SHP77 (cell line): ENCODE measurements around the gene SPAAR.
"Not testable (repeated sequence)": the region's sequence is repeated elsewhere in the genome, so short reads cannot be mapped to it uniquely, and the experiment has no call there.

Experiments used
- DNase-seq, 2 experiments: peaks; one replicate each; lab custom pipeline; 2025; lab: John Stamatoyannopoulos, UW

The SPAAR gene, protein sequence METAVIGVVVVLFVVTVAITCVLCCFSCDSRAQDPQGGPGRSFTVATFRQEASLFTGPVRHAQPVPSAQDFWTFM

DNA sequence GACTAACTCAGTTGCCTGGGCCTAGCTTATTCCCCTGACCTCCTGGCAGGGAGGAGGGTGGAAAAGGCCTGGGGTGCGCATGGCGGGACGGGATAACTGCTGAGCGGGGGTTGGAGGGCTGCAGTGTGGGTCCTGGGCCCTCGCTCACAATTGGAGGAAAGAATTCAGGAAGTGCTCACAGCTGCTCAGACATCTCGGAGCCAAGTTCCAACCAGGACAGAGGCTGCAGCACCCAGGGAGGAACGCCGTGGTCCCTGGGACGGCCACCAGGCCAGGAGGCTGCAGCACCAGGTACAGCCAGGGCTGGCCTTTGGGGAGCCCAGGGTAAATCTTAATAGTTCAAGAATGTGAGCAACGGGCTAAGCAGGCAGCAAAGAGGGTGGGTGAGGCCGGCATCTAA is at the start of gene SPAAR:
TSS of gene SPAAR (plus strand) at position 217 of the 400 bp plus-strand sequence. CDS start 974 bp downstream, outside the sequence.
- DNase-seq: no peak

DNA sequence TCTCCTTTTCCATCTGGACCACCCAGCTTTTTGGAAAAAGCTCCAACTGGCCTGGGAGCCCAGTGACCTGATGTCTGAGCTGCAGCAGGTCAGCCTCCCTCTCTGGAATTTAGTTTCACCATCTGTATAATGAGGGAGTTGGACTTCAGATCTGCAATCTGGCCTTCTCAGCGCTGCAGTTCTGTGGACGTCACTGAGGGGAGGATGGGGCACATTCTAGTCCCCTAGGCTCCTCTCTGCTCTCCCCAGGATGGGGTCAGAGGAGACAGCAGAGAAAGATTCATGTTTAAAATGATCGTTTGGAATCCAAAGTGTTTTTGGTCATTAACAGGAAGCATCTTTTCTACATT is 49.3 kb upstream of the SPAAR start:
- DNase-seq: no peak

DNA sequence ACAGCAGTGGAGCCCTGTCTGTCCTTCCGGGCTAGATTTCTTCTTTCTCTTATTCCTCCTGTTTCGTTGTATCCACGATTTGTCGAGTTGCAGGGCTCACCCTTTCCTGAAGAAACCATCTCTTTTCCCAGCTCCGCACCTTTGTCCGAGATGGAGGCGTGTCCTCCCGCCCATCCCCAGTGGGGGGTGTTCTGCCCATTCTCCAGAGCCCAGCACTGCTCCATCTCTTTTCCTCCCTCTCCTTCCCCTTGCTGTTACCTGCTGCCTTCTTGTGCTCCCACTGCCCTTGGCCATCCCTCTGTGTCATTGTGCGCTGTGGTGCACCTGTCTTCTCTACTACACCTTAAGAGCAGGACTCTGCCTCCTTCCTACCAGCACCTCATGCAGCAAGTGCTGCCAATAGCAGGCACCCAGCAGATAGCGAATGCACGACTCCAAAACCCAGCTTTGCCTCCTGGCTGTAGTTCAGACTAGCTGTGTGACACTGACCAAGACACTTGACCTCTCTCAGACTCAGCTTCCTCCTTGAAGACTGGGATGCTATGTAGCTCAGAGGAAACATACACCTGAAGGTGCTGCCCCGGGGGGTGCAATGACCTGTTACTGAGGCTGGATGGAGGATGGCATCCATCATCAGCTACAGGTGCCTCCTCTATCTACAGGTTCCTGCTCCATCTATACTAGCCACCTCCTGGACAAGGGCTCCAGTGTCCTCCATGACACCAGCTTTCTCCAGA is 48.0 kb upstream of the SPAAR start:
- no peak for DNase-seq

DNA sequence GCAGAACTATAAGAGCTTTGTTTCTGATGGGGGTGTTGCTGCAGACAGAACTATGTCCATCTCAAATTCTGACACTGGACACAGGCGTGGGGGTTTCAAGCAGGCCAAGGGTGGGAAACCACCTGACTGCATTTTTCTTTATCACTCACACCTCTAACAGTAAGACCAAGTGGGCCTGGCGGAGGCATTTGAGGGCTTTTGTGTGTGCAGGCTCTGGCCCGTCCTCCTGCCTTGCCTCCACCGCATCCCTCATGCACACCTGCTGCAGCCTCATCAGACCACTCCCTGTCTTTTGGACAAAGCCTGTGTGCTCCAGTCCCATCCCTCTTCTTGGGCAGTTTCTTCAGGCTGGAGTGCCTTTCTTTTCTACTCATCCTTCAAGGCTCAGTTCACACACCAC is 47.0 kb upstream of the SPAAR start:
- DNase-seq: no peak

DNA sequence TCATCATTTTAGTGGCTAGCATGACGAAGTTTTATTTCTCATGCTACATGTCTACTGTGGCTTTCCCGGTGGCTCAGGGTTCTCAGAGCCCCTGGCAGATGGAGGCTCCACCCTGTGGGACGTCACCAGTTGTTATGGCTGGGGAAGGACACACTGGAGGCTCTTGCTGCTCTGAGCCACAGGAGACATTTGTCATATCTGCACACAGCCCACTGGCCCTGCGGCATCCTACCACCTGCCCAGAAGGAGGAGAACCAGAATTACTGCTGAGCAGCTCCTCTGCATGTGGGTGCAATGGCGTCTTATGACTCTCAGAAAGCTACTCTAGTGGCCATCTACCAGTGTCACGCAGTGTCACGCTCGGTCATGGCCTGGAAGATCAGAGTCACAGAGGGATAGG is 45.7 kb upstream of the SPAAR start:
- no peak for DNase-seq

DNA sequence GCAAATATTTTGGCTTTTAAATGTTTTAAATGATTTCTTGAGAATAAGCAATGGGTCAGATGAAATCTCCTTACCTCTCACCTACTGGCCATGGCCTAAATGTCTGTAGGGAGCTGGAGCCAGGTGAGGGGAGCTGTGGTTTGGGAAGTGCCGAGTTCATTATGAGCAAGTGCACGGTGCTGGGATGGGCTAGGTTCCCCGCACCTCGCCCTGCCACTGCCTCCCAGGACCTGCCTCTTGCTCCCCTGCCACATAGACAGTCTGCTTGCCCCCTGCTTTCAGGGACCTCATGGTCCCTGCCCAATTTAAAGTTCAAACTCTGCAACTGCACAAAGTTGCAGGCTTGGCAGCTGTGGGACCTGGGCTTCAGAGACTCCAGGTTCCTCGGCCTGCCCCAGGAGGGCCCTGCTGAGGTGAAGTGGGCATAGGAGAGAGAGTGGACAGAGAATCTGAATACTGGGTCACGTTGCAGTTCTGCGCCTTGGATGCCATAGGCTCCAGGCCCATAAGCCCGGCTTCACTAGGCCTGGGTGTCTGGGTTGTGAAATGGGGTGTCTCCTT is 44.5 kb upstream of the SPAAR start:
- no peak for DNase-seq

DNA sequence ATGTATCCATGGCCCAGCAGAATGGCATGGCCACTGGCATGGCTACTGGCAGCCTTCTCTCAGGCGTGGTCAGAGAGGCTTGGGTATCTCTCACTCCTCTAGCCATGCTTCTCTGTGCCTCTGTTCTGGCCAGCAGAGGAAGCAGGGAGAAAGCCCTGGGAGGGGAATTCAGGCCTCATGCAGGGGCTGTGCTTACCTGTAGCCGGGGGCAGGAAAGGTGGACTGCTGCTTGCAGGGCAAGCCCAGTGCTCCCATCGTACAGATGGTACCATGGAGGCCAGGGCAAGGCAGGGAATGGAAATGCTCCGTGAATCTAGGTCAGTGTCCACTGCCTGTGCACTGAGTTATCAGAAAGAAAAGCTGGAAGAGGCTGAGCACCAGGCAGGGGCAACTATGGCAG is 41.8 kb upstream of the SPAAR start:
- DNase-seq: no peak

DNA sequence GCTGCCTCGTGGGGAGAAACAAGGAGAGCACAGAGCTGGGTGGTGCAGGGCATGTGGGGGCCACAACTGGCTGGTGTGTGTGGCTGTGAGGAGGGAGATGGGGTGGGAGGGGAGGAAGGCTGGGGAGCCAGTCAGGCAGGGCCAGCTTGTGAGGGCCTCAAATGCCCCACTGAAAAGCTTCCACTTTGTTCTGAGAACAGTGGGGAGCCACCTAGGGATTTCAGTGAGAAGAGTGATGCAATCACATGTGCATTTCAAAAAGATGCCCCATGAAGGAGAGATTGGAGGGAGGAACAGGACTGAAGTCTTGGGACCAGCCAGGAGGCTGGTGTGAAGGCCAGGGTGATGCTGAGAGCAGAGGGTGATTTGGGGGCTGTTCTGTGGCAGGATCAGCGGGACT is 40.4 kb upstream of the SPAAR start:
- no peak for DNase-seq

DNA sequence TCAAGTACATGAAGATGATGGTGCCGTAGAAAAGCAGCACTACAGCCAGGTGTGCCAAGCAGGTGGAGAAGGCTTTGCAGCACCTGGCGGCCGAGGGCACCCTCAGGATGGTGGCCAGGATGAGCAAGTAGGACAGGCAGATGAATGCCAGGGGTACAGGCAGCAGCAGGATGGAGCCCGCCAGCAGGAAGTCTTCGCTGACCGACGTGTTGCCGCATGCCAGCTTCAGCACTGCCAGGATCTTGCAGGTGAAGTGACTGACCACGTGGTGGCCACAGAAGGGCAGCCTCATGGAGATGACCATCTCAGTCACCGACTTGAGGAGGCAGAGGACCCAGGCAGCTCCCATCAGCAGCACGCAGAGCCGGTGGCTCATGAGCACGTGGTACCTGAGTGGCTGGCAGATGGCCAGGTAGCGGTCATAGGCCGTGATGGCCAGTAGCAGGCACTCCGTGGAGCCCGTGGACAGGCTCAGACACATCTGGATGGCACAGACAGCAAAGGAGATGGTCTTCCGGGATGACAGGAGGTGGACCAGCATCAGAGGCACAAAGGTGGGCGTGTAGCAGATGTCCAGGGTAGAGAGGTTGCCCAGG is 39.6 kb upstream of the SPAAR start:
- DNase-seq: no peak

DNA sequence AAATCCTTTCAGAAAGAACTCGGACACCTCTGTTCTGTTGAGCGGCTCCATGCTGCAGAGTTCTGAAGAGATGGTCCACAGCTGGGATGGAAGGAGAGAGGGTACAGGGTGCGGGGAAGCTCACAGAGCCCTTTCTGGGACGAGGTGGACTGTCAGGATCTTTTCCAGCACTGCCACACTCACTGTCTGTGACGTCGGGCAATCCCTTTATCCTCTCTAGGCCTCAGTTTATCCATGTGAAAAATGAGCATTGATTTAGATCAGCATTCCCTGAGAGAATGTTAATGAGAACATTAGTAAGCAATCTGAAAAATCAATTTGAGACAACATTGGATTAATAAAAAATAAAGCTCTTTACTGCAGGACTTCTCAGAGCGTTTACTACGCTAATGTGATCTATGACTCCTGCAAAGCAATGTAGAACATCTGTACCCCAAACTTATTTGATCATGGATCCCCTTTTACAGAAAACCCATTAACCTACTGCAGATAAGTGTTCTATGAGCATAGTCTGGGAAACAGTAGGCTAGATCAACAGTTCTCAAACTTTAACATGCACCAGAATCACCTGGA is 38.9 kb upstream of the SPAAR start, which contains the start of gene OR13J1:
TSS of gene OR13J1 (minus strand) at position 51 of the 573 bp plus-strand sequence. CDS start at position 51, 0 bp downstream.
- DNase-seq: no peak

DNA sequence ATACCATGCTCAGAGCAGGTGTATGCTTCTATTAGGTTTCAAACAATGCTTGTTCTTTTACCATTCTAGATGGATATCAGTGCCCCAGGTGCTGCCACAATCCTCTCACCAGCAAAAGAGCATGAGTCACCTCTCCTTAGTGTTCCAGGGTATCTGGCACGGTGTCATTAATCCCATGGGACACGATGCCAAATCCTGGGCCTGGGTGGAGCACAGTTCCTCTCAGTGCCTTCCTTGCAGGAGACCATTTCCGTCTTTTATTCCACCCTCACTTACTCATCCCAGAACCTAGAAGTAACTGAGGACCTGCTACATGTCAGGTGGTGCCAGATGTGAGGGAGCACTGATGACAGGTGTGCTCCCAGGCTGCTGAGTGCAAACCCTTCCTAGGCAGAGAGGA is 37.7 kb upstream of the SPAAR start:
- DNase-seq: no peak

DNA sequence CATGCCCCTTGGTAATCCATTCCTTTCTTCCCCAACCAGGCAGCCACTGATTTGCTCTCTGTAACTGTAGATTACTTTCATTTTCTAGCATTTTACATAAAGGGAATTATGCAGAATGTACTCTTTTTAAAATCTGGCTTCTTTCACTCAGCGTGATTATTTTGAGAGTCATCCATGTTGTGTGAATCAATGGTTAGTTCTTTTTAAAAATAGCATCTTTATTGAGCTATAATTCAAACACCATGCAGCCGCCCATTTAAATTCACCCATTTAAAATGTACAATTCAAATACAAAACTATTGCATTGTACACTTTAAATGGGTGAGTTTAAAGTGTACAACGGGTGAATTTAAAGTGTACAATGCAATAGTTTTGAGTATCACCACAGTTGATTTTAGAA is 36.8 kb upstream of the SPAAR start:
- DNase-seq: no peak

DNA sequence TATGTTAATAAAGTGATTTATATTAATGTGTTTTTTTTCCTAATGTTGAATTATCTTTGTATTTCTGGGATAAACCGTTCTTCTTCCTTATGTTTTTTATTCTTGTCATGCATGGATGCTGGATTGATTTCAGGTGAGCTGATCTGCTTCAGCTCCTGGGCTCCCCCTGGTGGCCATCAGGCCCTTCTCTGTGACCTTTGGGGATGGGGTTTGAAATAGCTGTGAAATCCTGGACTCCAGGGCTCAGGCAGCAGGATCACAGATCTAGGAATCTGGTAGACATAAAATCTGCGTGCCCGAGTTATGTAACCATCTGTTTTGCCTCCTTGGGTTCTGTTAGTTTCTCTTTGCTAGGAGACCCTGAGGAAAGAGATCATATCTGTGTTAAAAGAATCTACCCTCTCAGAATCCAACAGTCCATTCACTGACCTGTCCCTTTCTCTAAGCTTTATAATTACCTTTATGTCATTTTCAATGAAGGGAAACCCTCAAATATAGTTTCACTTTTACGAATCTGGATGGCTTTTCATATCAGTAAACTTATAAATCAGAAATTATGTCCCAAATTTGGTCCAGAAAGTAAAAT is 26.9 kb upstream of the SPAAR start:
- peak; percentile 1 to 52 for DNase-seq

DNA sequence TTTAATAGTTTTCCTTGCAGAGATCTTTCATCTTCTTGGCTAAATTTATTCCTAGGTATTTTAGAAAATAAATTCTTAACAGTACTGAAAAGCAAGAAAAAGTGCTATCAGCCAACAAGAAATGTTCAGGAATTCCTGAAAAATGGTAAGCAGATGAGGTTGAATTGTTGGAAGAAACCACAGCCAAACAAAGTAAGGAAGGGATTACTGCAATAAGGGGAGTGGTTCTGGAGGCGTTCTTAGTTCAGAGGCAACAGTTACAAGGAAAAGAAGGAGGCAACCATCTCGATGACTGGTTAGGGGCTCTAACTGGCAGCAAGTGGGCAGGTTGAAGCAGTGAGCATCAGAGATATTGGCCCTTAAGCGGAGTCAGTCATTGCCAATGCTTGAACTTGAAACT is 26.3 kb upstream of the SPAAR start:
- DNase-seq: no peak

DNA sequence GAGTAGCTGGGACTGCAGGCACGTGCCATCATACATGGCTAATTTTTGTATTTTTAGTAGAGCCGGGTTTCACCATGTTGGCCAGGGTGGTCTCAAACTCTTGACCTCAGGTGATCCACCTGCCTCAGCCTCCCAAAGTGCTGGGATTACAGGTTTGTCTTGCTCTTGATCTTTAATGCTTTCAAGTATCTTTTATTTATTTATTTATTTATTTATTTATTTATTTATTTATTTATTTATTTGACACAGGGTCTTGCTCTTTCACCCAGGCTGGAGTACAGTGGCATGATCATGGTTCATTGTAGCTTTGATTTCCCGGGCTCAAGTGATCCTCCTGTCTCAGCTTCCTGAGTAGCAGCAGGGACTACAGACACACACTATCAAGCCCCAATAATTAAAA is 24.4 kb upstream of the SPAAR start:
- DNase-seq: not testable (repeated sequence)

DNA sequence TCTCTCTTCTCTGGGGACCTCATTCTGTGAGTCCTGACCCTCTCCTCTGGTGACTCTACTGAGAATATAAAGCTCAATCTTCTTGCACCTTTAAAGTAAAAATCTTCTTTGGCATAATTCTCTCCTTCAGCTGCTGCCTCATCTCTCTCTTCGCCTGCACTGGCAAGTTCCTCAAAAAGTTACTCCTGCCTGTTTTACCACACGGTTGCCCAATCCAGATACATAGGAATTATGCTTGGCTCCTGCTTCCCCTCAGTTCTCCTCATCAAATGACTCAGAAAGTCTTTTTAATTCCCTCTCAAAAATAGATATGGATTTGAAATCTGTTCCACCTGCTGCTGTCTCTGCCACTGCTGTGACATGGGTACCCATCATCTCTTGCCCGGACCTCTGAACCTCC is 17.6 kb upstream of the SPAAR start:
- no peak for DNase-seq

DNA sequence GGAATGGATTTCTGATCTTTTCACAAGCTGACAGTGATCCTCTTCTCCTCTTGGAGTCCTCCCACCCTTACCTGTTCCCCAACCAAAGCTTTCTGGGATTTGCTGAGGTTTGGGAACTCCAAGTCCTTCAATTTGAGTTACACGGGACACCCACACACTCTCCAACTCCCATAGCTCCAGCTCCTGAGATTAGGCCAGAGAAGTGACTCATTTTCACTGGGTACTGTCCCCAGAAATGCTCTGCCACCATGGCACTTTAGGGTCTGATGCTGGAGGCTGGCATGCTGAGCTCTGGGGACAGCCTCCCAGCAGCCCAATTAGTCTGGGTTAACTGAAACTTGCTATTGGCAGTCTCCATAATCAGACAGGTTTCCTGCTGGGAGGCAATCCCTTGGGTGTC is 17.2 kb upstream of the SPAAR start:
- no peak for DNase-seq

DNA sequence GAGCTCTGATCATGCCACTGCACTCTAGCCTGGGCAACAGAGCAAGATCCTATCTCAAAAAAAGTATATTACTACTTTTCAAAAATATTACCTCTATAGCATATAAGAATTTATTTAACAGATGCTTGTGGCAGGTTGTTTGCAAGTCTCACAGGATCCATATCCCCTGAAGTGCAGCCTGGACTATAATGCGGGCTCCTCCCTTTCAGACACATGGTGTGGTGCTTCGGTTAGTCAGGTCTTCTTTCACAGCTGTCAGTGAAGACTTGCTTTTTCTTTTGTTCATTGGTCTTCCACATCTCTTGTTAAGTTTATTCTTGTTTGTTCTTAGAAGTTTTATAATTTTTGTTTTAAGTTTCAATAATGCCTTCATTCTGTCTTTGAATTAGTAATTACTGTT is 12.7 kb upstream of the SPAAR start:
- DNase-seq: no peak

DNA sequence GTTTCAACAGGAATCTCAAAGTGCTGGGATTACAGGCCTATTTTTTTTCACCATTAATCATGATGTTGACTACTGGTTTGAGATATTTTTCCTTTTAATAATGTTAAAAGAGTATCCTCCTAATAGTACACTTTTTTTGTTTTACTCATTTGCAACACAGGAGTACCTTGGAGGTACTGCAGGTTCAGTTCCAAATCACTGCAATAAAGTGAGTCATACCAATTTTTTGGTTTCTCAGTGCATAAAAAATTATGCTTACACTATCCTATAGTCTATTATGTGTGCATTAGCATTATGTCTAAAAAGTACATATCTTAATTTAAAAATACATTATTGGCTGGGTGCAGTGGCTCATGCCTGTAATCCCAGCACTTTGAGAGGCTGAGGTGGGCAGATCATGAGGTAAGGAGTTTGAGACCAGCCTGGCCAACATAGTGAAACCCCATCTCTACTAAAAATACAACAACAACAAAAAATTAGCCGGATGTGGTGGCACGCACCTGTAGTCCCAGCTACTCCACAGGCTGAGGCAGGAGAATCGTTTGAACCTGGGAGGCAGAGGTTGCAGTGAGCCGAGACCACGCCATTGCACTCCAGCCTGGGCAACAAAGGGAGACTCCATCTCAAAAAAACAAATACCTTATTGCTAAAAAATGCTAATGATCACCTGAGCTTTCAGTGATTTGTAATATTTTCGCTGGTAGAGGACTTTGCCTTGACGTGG is 11.8 kb upstream of the SPAAR start:
- not testable (repeated sequence) for DNase-seq

DNA sequence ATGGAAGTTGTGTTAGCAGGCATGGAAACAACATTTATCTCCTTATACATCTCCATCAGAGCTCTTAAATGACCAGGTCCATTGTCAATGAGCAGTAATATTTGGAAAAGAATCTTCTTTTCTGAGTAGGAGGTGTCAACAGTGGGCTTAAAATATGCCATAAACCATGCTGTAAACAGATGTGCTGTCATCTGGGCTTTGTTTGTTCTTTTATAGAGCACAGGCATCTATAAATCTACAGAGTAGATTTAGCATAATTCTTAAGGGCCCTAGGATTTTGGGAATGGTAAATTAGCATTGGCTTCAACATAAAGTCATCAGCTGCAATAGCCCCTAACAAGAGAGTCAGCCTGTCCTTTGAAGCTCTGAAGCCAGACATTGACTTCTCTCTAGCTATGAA is 11.0 kb upstream of the SPAAR start:
- DNase-seq: no peak

DNA sequence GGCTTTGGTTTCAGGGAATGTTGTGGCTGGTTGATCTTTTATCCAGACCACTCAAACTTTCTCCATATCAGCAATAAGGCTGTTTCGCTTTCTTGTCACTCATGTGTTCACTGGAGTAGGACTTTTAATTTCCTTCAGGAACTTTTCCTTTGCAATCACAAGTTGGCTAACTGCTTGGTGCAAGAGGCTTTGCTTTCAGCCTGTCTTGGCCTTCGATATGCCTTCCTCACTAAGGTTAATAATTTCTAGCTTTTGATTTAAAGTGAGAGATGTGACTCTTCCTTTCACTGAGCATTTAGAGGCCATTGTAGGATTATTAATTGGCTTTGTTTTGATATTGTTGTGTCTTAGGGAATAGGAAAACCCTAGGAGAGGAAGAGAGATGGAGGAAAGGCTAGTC is 10.3 kb upstream of the SPAAR start:
- no peak for DNase-seq

DNA sequence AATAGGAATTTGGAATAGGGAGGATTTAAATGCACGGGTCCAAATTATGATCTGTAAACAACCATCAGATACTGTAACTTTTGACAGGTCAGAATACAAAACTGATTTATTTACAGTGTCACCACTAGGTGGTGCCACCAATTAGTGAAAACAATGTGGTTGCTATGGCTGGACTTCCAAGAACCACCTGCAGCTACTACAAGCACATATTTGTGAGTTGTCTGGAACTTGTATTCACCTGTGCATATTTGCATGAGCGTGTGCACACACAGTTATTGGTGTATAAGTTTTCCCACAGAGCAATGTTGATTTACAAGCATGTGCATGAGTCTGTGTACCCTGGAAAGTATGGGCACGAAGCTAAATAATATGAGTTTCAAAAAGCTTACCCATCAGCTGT is 6.2 kb upstream of the SPAAR start:
- peak in 1 of 2 experiments; percentile 19 for DNase-seq
